ENCODE results near the gene PLA2G6.

DNA sequence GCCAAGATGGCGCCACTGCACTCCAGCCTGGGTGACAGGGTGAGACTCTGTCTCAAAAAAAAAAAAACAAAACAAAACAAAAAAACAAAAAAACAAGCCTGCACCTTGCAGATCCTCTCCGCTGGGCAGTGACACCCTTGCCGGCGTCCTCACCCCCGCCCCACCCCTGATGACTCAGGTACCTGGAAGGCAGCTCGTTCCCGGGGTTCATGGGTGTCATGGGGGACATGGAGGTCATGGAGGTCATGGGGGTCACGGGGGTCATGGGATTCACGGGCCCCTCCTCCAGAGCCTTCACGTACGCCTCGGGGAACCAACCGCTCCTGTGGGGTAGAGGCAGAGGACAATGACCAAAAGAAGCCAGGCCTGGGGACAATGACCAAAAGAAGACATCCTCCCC, 94.7 kb downstream of the PLA2G6 start:
- no peak for TF ChIP-seq CTCF (IDR thresholded peaks at IDR 0.05)
- no peak for TF ChIP-seq POLR2A (IDR thresholded peaks at IDR 0.05)
